Smooth muscle cell (in vitro differentiated cells): ENCODE data around the gene CFAP77. TPM values are rescaled to one million over a fixed set of nuclear protein-coding genes. Genes with fewer than 3 reads are reported as not detected.
A peak's percentile ranks its signal among the peaks of the same experiment; 100 is the strongest.

Source experiments
- DNase-seq: peaks from one replicate; lab custom pipeline; 2025; ENCODE audit not compliant: unreplicated experiment; lab: John Stamatoyannopoulos, UW
- H2AFZ ChIP-seq: fragments of 200-600 bp; sonication (generic); 2 replicates; pipeline ENCODE4 v1.6.0; 2016; ENCODE audit warnings: antibody characterized with exemption, low read depth, mild to moderate bottlenecking
- H3F3A ChIP-seq: fragments of 200-600 bp; sonication (generic); 2 replicates; pipeline ENCODE4 v1.6.0; 2017; ENCODE audit warnings: antibody characterized with exemption, low read depth
- H3K27ac ChIP-seq: fragments of 200-600 bp; sonication (generic); 2 replicates; pipeline ENCODE4 v1.5.1; 2016; ENCODE audit warnings: low read depth, mild to moderate bottlenecking
- H3K27me3 ChIP-seq: fragments of 200-600 bp; sonication (generic); 2 replicates; pipeline ENCODE4 v1.6.1; 2016; ENCODE audit warnings: low read depth, mild to moderate bottlenecking
- H3K36me3 ChIP-seq: fragments of 200-600 bp; sonication (generic); 2 replicates; pipeline ENCODE4 v1.5.1; 2016; ENCODE audit warnings: low read depth
- H3K4me1 ChIP-seq: fragments of 200-600 bp; sonication (generic); 2 replicates; pipeline ENCODE4 v1.5.1; 2016; ENCODE audit warnings: low read depth
- H3K4me2 ChIP-seq: fragments of 200-600 bp; sonication (generic); 2 replicates; pipeline ENCODE4 v1.6.0; 2016; ENCODE audit warnings: mild to moderate bottlenecking
- H3K4me3 ChIP-seq: fragments of 200-600 bp; sonication (generic); 2 replicates; pipeline ENCODE4 v1.5.1; 2016; ENCODE audit warnings: mild to moderate bottlenecking
- H3K79me2 ChIP-seq: fragments of 200-600 bp; sonication (generic); 2 replicates; pipeline ENCODE4 v1.6.0; 2016; ENCODE audit warnings: low read depth, mild to moderate bottlenecking
- H3K9ac ChIP-seq: fragments of 200-600 bp; sonication (generic); 2 replicates; pipeline ENCODE4 v1.6.0; 2016; ENCODE audit warnings: low read depth
- H3K9me3 ChIP-seq: fragments of 200-600 bp; sonication (generic); replicated peaks from 2 replicates; pipeline ENCODE4 v1.5.1; 2016; ENCODE audit warnings: low read depth
- H4K20me1 ChIP-seq: fragments of 200-600 bp; sonication (generic); 2 replicates; pipeline ENCODE4 v1.6.0; 2016; ENCODE audit warnings: low read depth
- WGBS: methylation state at CpG from one replicate; pipeline ENCODE4 v1.1.7; 2016; ENCODE audit warnings: low lambda C conversion rate; 5-methylcytosine and 5-hydroxymethylcytosine counted together
- polyA plus RNA-seq: library from polyadenylated mRNA; unstranded; fragments of >200 nt; fragmentation: Nextera tagmentation; extraction: Ambion mirVana; gene quantifications from 2 replicates; pipeline ENCODE4 v1.2.1, GENCODE V29; 2016
- total RNA-seq: library from RNA; depleted of rRNA; stranded (reverse); fragments of >200 nt; gene quantifications from 2 replicates; pipeline ENCODE4 v1.2.3, GENCODE V29; 2014
- TF ChIP-seq, protein P1 (sequence below): fragments of 200-600 bp; sonication (generic); IDR thresholded peaks from 2 replicates; pipeline ENCODE4 v1.5.1; 2017; ENCODE audit warnings: borderline replicate concordance, mild to moderate bottlenecking, antibody characterized with exemption; ENCODE audit not compliant: insufficient read depth, poor library complexity, severe bottlenecking

The CFAP77 gene
- total and polyA plus RNA-seq, 2 experiments from 2014 or later, result 0.31 TPM; not detected in 1

DNA sequence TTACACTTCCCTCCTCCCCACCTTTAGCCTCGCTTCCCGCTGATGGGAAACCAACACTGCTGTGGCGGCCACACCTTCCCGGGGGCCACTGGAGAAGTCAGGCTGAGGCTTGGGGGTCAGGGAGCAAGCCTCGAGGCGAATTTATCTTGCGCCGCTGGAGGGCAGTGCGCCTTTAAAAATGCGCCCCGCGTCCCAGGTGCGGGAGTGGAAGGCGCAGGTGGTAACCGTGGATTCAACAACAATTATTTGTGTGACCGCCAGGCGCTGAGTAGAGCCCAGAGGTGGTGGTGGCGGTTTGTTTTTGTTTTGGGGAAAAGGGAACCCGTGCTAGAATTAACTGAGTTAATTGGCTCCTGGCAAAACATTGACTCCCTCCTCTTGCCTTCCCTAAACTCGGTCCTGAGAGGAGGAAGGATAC, 1.1 kb downstream of the CFAP77 start:
- H3K9me3 ChIP-seq, result no peaks in the 10 kb centered on the region
- H3K79me2 ChIP-seq, result peaks cover 4% of the 10 kb centered on the region
- H3K4me1 ChIP-seq, result peaks cover 20% of the 10 kb centered on the region
- peak overlapping the region; percentile 98 for H3K4me2 ChIP-seq
- no peak for DNase-seq
- peaks cover 72% of the 10 kb centered on the region for H3K27me3 ChIP-seq
- no peak overlapping the region for H2AFZ ChIP-seq
- peak overlapping the region; percentile 65 for H3K4me3 ChIP-seq
- H3F3A ChIP-seq, result no peaks in the 10 kb centered on the region
- WGBS, result 2% methylated on average over 20 of the region's 20 CpGs
- H4K20me1 ChIP-seq, result no peaks in the 10 kb centered on the region
- H3K36me3 ChIP-seq, result no peaks in the 10 kb centered on the region
- no peak overlapping the region for H3K27ac ChIP-seq
- TF ChIP-seq, protein P1, sequence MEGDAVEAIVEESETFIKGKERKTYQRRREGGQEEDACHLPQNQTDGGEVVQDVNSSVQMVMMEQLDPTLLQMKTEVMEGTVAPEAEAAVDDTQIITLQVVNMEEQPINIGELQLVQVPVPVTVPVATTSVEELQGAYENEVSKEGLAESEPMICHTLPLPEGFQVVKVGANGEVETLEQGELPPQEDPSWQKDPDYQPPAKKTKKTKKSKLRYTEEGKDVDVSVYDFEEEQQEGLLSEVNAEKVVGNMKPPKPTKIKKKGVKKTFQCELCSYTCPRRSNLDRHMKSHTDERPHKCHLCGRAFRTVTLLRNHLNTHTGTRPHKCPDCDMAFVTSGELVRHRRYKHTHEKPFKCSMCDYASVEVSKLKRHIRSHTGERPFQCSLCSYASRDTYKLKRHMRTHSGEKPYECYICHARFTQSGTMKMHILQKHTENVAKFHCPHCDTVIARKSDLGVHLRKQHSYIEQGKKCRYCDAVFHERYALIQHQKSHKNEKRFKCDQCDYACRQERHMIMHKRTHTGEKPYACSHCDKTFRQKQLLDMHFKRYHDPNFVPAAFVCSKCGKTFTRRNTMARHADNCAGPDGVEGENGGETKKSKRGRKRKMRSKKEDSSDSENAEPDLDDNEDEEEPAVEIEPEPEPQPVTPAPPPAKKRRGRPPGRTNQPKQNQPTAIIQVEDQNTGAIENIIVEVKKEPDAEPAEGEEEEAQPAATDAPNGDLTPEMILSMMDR, result peak; percentile 57
- H3K9ac ChIP-seq, result no peak overlapping the region

DNA sequence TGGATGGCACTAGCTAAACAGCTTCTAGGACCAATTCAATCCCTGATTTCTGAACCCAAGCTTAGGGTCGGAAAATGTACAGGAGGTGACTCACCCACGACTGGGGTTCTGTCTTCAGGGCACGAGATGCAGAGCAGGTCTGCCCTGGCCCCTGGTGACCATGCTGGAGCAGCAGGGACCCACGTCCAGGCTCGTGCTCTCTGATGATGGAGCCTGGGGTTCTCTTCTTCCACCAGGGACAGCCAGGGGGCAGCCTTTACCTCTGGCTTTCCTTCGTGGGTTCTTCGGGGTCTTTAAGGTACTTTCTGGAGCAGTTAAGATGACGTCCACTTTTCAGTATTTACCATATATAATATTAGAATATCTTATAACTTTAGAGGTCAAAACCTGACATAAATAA, 2.1 kb downstream of the CFAP77 start:
- WGBS, result 19% methylated on average over 8 of the region's 8 CpGs
- H3K4me1 ChIP-seq, result peaks cover 18% of the 10 kb centered on the region
- no peak overlapping the region for H3K4me2 ChIP-seq
- no peak overlapping the region for H2AFZ ChIP-seq
- no peak overlapping the region for H3K9ac ChIP-seq
- no peak overlapping the region for H3K27ac ChIP-seq
- no peaks in the 10 kb centered on the region for H3K79me2 ChIP-seq
- H3K36me3 ChIP-seq, result no peaks in the 10 kb centered on the region
- DNase-seq, result no peak
- H3K27me3 ChIP-seq, result peaks cover 73% of the 10 kb centered on the region
- H3F3A ChIP-seq, result no peaks in the 10 kb centered on the region
- H3K9me3 ChIP-seq, result no peaks in the 10 kb centered on the region
- TF ChIP-seq, protein P1, result peak; percentile 50
- H3K4me3 ChIP-seq, result no peak overlapping the region
- H4K20me1 ChIP-seq, result no peaks in the 10 kb centered on the region

DNA sequence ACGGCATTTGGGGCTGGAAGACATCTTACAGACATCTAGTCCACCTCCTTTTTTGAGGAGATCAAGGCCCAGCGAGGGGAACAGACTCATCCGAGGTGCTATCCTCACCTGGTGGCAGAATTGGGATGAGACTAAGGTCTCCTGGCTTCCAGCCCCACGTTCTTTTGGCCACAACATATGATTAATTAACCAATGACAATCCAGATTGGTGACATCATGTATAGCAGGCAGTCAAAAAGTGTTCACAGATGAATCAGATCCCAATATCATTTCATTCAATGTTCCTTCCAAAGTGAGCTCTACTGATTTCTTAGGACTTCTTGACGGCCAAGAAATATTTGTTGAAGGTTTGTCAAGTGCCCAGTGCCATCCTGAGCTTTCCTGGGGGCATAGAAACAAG, 3.9 kb downstream of the CFAP77 start:
- DNase-seq, result no peak
- H3K4me2 ChIP-seq, result no peak overlapping the region
- peaks cover 89% of the 10 kb centered on the region for H3K27me3 ChIP-seq
- no peaks in the 10 kb centered on the region for H3F3A ChIP-seq
- H3K9me3 ChIP-seq, result no peaks in the 10 kb centered on the region
- TF ChIP-seq, protein P1, result no peak
- no peak overlapping the region for H2AFZ ChIP-seq
- no peak overlapping the region for H3K4me3 ChIP-seq
- WGBS, result 76% methylated on average over 5 of the region's 5 CpGs
- H3K9ac ChIP-seq, result no peak overlapping the region
- H3K79me2 ChIP-seq, result no peaks in the 10 kb centered on the region
- H3K36me3 ChIP-seq, result no peaks in the 10 kb centered on the region
- H3K4me1 ChIP-seq, result peaks cover 25% of the 10 kb centered on the region
- H3K27ac ChIP-seq, result no peak overlapping the region
- no peaks in the 10 kb centered on the region for H4K20me1 ChIP-seq

DNA sequence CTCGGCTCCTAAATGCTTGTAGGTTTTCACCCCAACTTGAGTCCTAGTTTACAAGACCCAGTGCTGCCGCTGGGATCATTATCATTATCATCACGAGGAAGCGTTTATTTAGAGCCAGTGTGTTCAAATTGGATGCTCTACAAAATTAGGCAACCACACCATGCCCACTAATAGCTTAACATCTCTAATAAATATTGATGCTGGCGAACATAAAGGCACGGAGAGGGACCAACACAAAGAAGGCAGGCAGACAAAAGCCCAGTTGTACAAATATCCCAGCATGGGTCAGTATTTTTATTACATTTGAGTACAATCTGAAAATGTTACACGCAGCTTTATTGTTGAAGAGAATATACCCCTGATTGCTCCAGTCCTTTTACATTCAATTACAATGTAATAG, 4.7 kb downstream of the CFAP77 start:
- H3K36me3 ChIP-seq, result no peaks in the 10 kb centered on the region
- H3K27ac ChIP-seq, result no peak overlapping the region
- no peak for DNase-seq
- 81% methylated on average over 7 of the region's 7 CpGs for WGBS
- no peak overlapping the region for H3K4me3 ChIP-seq
- no peaks in the 10 kb centered on the region for H3K79me2 ChIP-seq
- peaks cover 28% of the 10 kb centered on the region for H3K4me1 ChIP-seq
- TF ChIP-seq, protein P1, result no peak
- H4K20me1 ChIP-seq, result no peaks in the 10 kb centered on the region
- H3K9me3 ChIP-seq, result no peaks in the 10 kb centered on the region
- peaks cover 90% of the 10 kb centered on the region for H3K27me3 ChIP-seq
- H3F3A ChIP-seq, result no peaks in the 10 kb centered on the region
- no peak overlapping the region for H3K4me2 ChIP-seq
- no peak overlapping the region for H2AFZ ChIP-seq
- H3K9ac ChIP-seq, result no peak overlapping the region
